ENCODE data around the gene USP15.

DNA sequence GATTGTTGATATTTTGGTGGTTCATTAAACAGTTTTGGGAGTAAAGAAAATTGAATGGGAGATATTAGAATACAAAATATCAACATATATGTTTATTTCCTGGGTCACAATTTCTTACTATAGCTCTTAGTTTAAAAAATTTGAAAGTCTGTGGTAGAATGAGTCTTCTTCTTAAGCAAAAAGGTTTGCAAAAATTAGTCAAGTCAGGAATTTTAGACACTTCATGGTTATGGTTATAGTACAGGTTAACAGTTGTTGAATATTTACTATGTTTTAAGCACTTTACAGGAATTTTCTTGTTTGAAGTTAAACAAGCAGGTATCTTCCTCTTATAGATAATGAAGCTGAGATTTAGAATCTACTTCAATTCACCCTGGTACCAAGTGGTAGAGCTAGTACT, 56.8 kb downstream of the USP15 start:
- no peak for TF ChIP-seq POLR2AphosphoS5 (IDR thresholded peaks at IDR 0.05)
- no peak for TF ChIP-seq EP300 (IDR thresholded peaks at IDR 0.05; ENCODE audit: low read depth)

Measured in transverse colon (tissue), 3 donors.